ENCODE results near the gene GMPS. TPM values are rescaled to one million over a fixed set of nuclear protein-coding genes. Genes with fewer than 3 reads are reported as not detected.
A peak's percentile ranks its signal among the peaks of the same experiment; 100 is the strongest.
"Not testable (repeated sequence)": the region's sequence is repeated elsewhere in the genome, so short reads cannot be mapped to it uniquely, and the experiment has no call there.

The GMPS gene
- total RNA-seq (2021; ENCODE audit: unreplicated experiment) (137 TPM), Bru-seq, nascent RNA (percentile 95 among the genes with signal in this experiment), BruChase-seq, experiment 1, labeled RNA remaining after a 2-hour chase (percentile 94 among the genes with signal in this experiment), BruChase-seq, experiment 2, labeled RNA remaining after a 6-hour chase (percentile 95 among the genes with signal in this experiment)
- 59.2 TPM for polyA plus RNA-seq (2012; ENCODE audit: insufficient read length)
- long read RNA-seq, full-length matches to known transcripts: 270 of 312 reads
- long read RNA-seq, partial matches to known transcripts: 22 of 312 reads
- long read RNA-seq, other reads (novel, unspliced or antisense): 20 of 312 reads

DNA sequence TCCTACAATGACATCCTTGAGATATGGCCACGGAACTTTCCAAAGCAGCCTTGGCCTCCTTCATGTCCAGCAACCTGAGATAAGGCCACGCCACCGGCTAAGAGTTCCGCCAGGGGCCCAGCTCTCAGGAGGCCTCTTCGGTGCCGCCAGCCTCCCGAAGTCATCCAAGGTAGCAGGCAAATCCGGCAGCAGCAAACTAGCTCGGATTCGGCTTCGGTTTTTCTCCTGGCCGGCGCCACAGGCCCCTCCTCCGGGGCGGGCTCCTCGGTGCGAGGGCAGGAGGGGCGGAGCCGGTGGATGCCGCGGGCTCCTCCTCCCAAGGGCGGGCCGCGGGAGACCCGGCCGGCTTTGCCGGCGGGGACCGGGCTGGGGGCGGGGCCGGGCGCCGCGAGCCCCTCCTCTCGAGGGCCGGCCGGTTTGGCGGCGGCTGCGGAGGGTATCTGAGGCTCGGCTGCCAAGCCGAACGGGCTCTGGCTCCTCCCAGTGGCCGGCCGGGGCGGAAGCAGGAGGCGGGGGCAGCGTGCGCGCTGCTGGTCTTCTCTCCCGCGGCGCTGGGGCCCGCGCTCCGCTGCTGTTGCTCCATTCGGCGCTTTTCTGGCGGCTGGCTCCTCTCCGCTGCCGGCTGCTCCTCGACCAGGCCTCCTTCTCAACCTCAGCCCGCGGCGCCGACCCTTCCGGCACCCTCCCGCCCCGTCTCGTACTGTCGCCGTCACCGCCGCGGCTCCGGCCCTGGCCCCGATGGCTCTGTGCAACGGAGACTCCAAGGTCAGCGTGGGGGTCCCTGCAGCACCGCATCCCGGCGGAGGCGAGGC is at the start of gene GMPS:
TSS of gene GMPS (plus strand) at position 518 of the 812 bp plus-strand sequence. CDS start at position 739, 221 bp downstream.
- TF ChIP-seq TCF7L2 (IDR thresholded peaks at IDR 0.05; ENCODE audit: low read depth, low read length) (no peak), REST (IDR thresholded peaks at IDR 0.05; ENCODE audit: insufficient read depth in 1 of 2, low read depth in 2 of 2, low read length in 1 of 2) (no peak), SIN3A (IDR thresholded peaks at IDR 0.05; ENCODE audit: borderline replicate concordance, insufficient read depth, low read depth, low read length) (peak; percentile 84; the same call in 1 of the 2 replicates), POLR2AphosphoS5 (IDR thresholded peaks at IDR 0.05; ENCODE audit: low read depth, low read length) (peak; percentile 87)
- TF ChIP-seq, protein P1, sequence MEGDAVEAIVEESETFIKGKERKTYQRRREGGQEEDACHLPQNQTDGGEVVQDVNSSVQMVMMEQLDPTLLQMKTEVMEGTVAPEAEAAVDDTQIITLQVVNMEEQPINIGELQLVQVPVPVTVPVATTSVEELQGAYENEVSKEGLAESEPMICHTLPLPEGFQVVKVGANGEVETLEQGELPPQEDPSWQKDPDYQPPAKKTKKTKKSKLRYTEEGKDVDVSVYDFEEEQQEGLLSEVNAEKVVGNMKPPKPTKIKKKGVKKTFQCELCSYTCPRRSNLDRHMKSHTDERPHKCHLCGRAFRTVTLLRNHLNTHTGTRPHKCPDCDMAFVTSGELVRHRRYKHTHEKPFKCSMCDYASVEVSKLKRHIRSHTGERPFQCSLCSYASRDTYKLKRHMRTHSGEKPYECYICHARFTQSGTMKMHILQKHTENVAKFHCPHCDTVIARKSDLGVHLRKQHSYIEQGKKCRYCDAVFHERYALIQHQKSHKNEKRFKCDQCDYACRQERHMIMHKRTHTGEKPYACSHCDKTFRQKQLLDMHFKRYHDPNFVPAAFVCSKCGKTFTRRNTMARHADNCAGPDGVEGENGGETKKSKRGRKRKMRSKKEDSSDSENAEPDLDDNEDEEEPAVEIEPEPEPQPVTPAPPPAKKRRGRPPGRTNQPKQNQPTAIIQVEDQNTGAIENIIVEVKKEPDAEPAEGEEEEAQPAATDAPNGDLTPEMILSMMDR (IDR thresholded peaks at IDR 0.05): peak; percentile 79
- Histone ChIP-seq H3K36me3 (ENCODE audit: control insufficient read depth, insufficient read depth, low read length) (no peaks in the 10 kb centered on the region; the same call in 1 of the 2 replicates), H3K4me3 (ENCODE audit: low read depth in 2 of 2, low read length in 2 of 2) (peak within 1 kb of the TSS; percentile 76 to 84), H3K27me3 (ENCODE audit: control insufficient read depth, insufficient read depth, low read length) (no peaks in the 10 kb centered on the region), H3K9me3 (ENCODE audit: control insufficient read depth, insufficient read depth, low read depth, low read length) (no peaks in the 10 kb centered on the region), H3K4me1 (ENCODE audit: control insufficient read depth, insufficient read depth, low read length) (peaks cover 17% of the 10 kb centered on the region), H3K27ac (ENCODE audit: low read length) (peak within 1 kb of the TSS; percentile 94)
- CTCF ChIA-PET: interaction anchor here (1.5 kb wide), 1 partner anchor 64 kb away, joined by 12 read pairs; the partner anchor contains the start of gene C3orf33
- no TSS peak for BruUV-seq (replicated peaks)
- POLR2A ChIA-PET: interaction anchor here (0.7 to 1.1 kb wide), 2 partner anchors 19 to 28 kb away, joined by 3 to 5 read pairs; no protein-coding TSS in a partner anchor
- intact Hi-C loops (cut with micrococcal nuclease; ENCODE audit: unreplicated experiment) (no loop called here), in situ Hi-C loops (cut with HindIII; ENCODE audit: low pct_unique_long_range_greater_than_20kb, low sequenced_read_pairs) (no loop called here)
- peak; percentile 94 for ATAC-seq
- no peak for DNase-seq (ENCODE audit: low read depth, low spot score)

GRCh38 chr3:155828490-155829098 is 41.9 kb upstream of the GMPS start:
- POLR2A ChIA-PET; H3K9me3 ChIP-seq (ENCODE audit: control insufficient read depth, insufficient read depth, low read depth, low read length); H3K4me1 ChIP-seq (ENCODE audit: control insufficient read depth, insufficient read depth, low read length); intact Hi-C loops (cut with micrococcal nuclease; ENCODE audit: unreplicated experiment); ATAC-seq; H3K36me3 ChIP-seq (ENCODE audit: control insufficient read depth, insufficient read depth, low read length); H3K4me3 ChIP-seq (ENCODE audit: low read depth in 2 of 2, low read length in 2 of 2); in situ Hi-C loops (cut with HindIII; ENCODE audit: low pct_unique_long_range_greater_than_20kb, low sequenced_read_pairs); BruUV-seq (replicated peaks); DNase-seq (ENCODE audit: low read depth, low spot score); H3K27me3 ChIP-seq (ENCODE audit: control insufficient read depth, insufficient read depth, low read length); H3K27ac ChIP-seq (ENCODE audit: low read length): not testable (repeated sequence)
- CTCF ChIA-PET: interaction anchor here (1.4 kb wide), 1 partner anchor 23 kb away, joined by 5 read pairs; the partner anchor contains the start of gene C3orf33

Measured in Panc1 (cell line).